Right hindlimb (tissue), 1 donor: ENCODE results near the gene SSC4D.

Experiments
- DNase-seq: peaks from one replicate; pipeline ENCODE4 v3.0.0-alpha.2; 2018

SSC4D gene

GRCh38 chr7:76351372-76351771, 58.1 kb downstream of the SSC4D start:
- no peak for DNase-seq

GRCh38 chr7:76349313-76349885, 60.1 kb downstream of the SSC4D start:
- DNase-seq = no peak

- DNase-seq = no peak
Observed at GRCh38 chr7:76347710-76348109, 61.8 kb downstream of the SSC4D start.

- DNase-seq = no peak
Observed at GRCh38 chr7:76346778-76347177, 62.7 kb downstream of the SSC4D start.

- DNase-seq = no peak
Observed at GRCh38 chr7:76346097-76346496, 63.4 kb downstream of the SSC4D start.

- DNase-seq = no peak
Observed at GRCh38 chr7:76343931-76344321, 65.6 kb downstream of the SSC4D start.

GRCh38 chr7:76343294-76343930, 66.1 kb downstream of the SSC4D start:
- DNase-seq = no peak

GRCh38 chr7:76342222-76342621, 67.3 kb downstream of the SSC4D start:
- DNase-seq = no peak

- DNase-seq = no peak
Observed at GRCh38 chr7:76340617-76341131, 68.8 kb downstream of the SSC4D start.
